HUES64 (cell line): ENCODE data around the gene GPLD1.
"Not testable (repeated sequence)": the region's sequence is repeated elsewhere in the genome, so short reads cannot be mapped to it uniquely, and the experiment has no call there.

Experiments used
- H3K27ac ChIP-seq: 2 replicates; pipeline ENCODE4 v1.7.0; 2013; ENCODE audit warnings: low read depth, low read length, inconsistent platforms
- H3K27me3 ChIP-seq: 2 replicates; pipeline ENCODE4 v1.6.1; 2013; ENCODE audit warnings: mild to moderate bottlenecking, low read length; ENCODE audit not compliant: insufficient read depth
- H3K36me3 ChIP-seq: 2 replicates; pipeline ENCODE4 v1.6.1; 2013; ENCODE audit warnings: mild to moderate bottlenecking, low read length; ENCODE audit not compliant: insufficient read depth
- H3K4me1 ChIP-seq: 2 replicates; pipeline ENCODE4 v1.6.1; 2013; ENCODE audit warnings: mild to moderate bottlenecking, low read length, moderate library complexity; ENCODE audit not compliant: insufficient read depth
- H3K4me3 ChIP-seq: 2 replicates; pipeline ENCODE4 v1.5.1; 2013; ENCODE audit warnings: mild to moderate bottlenecking, low read length, moderate library complexity
- H3K9ac ChIP-seq: 2 replicates; pipeline ENCODE4 v1.6.1; 2013; ENCODE audit warnings: mild to moderate bottlenecking, low read depth, low read length
- H3K9me3 ChIP-seq: 2 replicates; pipeline ENCODE4 v1.6.1; 2013; ENCODE audit warnings: low read depth, low read length; ENCODE audit not compliant: insufficient read depth
- WGBS: fragments of 150-250, 120-280 bp; methylation state at CpG from one replicate; pipeline ENCODE4 v1.1.7; 2013; ENCODE audit warnings: missing lambda C conversion rate; 5-methylcytosine and 5-hydroxymethylcytosine counted together

The GPLD1 gene

GRCh38 chr6:24391756-24392405 is 97.5 kb downstream of the GPLD1 start:
- H3K4me1 ChIP-seq = no peaks in the 10 kb centered on the region
- no peaks in the 10 kb centered on the region for H3K36me3 ChIP-seq
- H3K27ac ChIP-seq = no peak overlapping the region
- H3K9ac ChIP-seq = no peak overlapping the region
- no CpG with 5 or more reads among the region's 2 CpGs for WGBS
- no peaks in the 10 kb centered on the region for H3K27me3 ChIP-seq
- H3K4me3 ChIP-seq = no peak overlapping the region
- H3K9me3 ChIP-seq = peaks cover 11% of the 10 kb centered on the region

GRCh38 chr6:24391208-24391607 is 98.2 kb downstream of the GPLD1 start:
- no peak overlapping the region for H3K9ac ChIP-seq
- WGBS = 91% methylated on average over 2 of the region's 2 CpGs
- no peaks in the 10 kb centered on the region for H3K4me1 ChIP-seq
- H3K9me3 ChIP-seq = peaks cover 4% of the 10 kb centered on the region
- H3K36me3 ChIP-seq = no peaks in the 10 kb centered on the region
- H3K27me3 ChIP-seq = no peaks in the 10 kb centered on the region
- H3K27ac ChIP-seq = no peak overlapping the region
- H3K4me3 ChIP-seq = no peak overlapping the region

- Histone ChIP-seq H3K4me1 (no peaks in the 10 kb centered on the region), H3K27ac (no peak overlapping the region)
- WGBS = 100% methylated on average over 1 of the region's 1 CpG
These were observed 101.6 kb downstream of the GPLD1 start for GRCh38 chr6:24387818-24388217.

GRCh38 chr6:24385536-24386269 is 103.7 kb downstream of the GPLD1 start:
- H3K9ac ChIP-seq = no peak overlapping the region
- H3K9me3 ChIP-seq = no peaks in the 10 kb centered on the region
- no peaks in the 10 kb centered on the region for H3K4me1 ChIP-seq
- no peak overlapping the region for H3K27ac ChIP-seq
- 97% methylated on average over 8 of the region's 8 CpGs for WGBS
- no peaks in the 10 kb centered on the region for H3K27me3 ChIP-seq
- no peaks in the 10 kb centered on the region for H3K36me3 ChIP-seq
- no peak overlapping the region for H3K4me3 ChIP-seq

More at GRCh38 chr6:24387818-24388217, 101.6 kb downstream of the GPLD1 start:
- Histone ChIP-seq H3K36me3 (no peaks in the 10 kb centered on the region), H3K9me3 (no peaks in the 10 kb centered on the region), H3K9ac (no peak overlapping the region), H3K4me3 (no peak overlapping the region), H3K27me3 (no peaks in the 10 kb centered on the region)

GRCh38 chr6:24384369-24385130 is 104.8 kb downstream of the GPLD1 start:
- not testable (repeated sequence) for H3K9ac ChIP-seq, H3K4me1 ChIP-seq, H3K4me3 ChIP-seq, H3K36me3 ChIP-seq, H3K27ac ChIP-seq, H3K9me3 ChIP-seq, H3K27me3 ChIP-seq
- 90% methylated on average over 4 of the region's 5 CpGs for WGBS

GRCh38 chr6:24382891-24383494 is 106.4 kb downstream of the GPLD1 start:
- not testable (repeated sequence) for H3K27me3 ChIP-seq, H3K36me3 ChIP-seq, H3K4me1 ChIP-seq, H3K27ac ChIP-seq, H3K4me3 ChIP-seq, H3K9ac ChIP-seq, H3K9me3 ChIP-seq
- WGBS = 92% methylated on average over 9 of the region's 9 CpGs

GRCh38 chr6:24382220-24382540 is 107.2 kb downstream of the GPLD1 start:
- no peaks in the 10 kb centered on the region for H3K36me3 ChIP-seq
- no peak overlapping the region for H3K9ac ChIP-seq
- H3K27me3 ChIP-seq = no peaks in the 10 kb centered on the region
- no peaks in the 10 kb centered on the region for H3K4me1 ChIP-seq
- no peaks in the 10 kb centered on the region for H3K9me3 ChIP-seq
- no peak overlapping the region for H3K4me3 ChIP-seq
- WGBS = 100% methylated on average over 1 of the region's 1 CpG
- no peak overlapping the region for H3K27ac ChIP-seq

GRCh38 chr6:24381476-24382219 is 107.7 kb downstream of the GPLD1 start:
- no peak overlapping the region for H3K9ac ChIP-seq

GRCh38 chr6:24378473-24379097 is 110.8 kb downstream of the GPLD1 start:
- H3K4me1 ChIP-seq = 0 out of 2 replicates have a peak, but pooled peaks cover 4% of the 10 kb centered on the region
- H3K4me3 ChIP-seq = no peak overlapping the region
- H3K36me3 ChIP-seq = no peaks in the 10 kb centered on the region
- H3K9ac ChIP-seq = no peak overlapping the region
- no peaks in the 10 kb centered on the region for H3K9me3 ChIP-seq
- WGBS = 97% methylated on average over 1 of the region's 1 CpG
- no peaks in the 10 kb centered on the region for H3K27me3 ChIP-seq
- no peak overlapping the region for H3K27ac ChIP-seq

More at GRCh38 chr6:24381476-24382219, 107.7 kb downstream of the GPLD1 start:
- 94% methylated on average over 4 of the region's 4 CpGs for WGBS
- H3K4me3 ChIP-seq = no peak overlapping the region
- H3K9me3 ChIP-seq = no peaks in the 10 kb centered on the region
- no peaks in the 10 kb centered on the region for H3K36me3 ChIP-seq
- no peaks in the 10 kb centered on the region for H3K4me1 ChIP-seq
- H3K27ac ChIP-seq = no peak overlapping the region
- H3K27me3 ChIP-seq = no peaks in the 10 kb centered on the region
